Activated T-cell treated with anti-CD3 and anti-CD28 coated beads, Interleukin-2, amount 50 U/mL, for 48 hours (primary cell): ENCODE results near the gene DHRS3.

ENCODE experiments used
- DNase-seq, 2 experiments: peaks; one replicate each; pipeline ENCODE4 v3.0.0-alpha.2; 2020

The DHRS3 gene

GRCh38 chr1:12637693-12638092, 19.7 kb upstream of the DHRS3 start:
- no peak for DNase-seq

- no peak for DNase-seq
Measured at GRCh38 chr1:12636098-12636950, 18.3 kb upstream of the DHRS3 start.

GRCh38 chr1:12634696-12635202, 16.7 kb upstream of the DHRS3 start:
- no peak for DNase-seq

- no peak for DNase-seq
Measured at GRCh38 chr1:12634156-12634555, 16.1 kb upstream of the DHRS3 start.

GRCh38 chr1:12631571-12631970, 13.6 kb upstream of the DHRS3 start:
- DNase-seq: no peak

GRCh38 chr1:12630946-12631530, 13.0 kb upstream of the DHRS3 start:
- DNase-seq: no peak

- DNase-seq: no peak
Measured at GRCh38 chr1:12629985-12630760, 12.2 kb upstream of the DHRS3 start.

GRCh38 chr1:12629511-12629956, 11.5 kb upstream of the DHRS3 start:
- DNase-seq: no peak

GRCh38 chr1:12627296-12627695, 9.3 kb upstream of the DHRS3 start:
- DNase-seq: no peak

GRCh38 chr1:12626888-12627287, 8.9 kb upstream of the DHRS3 start:
- no peak for DNase-seq

- DNase-seq: no peak
Measured at GRCh38 chr1:12625276-12625675, 7.3 kb upstream of the DHRS3 start.

GRCh38 chr1:12622506-12622905, 4.5 kb upstream of the DHRS3 start:
- DNase-seq: no peak

GRCh38 chr1:12621346-12622335, 3.6 kb upstream of the DHRS3 start:
- DNase-seq: no peak

GRCh38 chr1:12620931-12621330, 2.9 kb upstream of the DHRS3 start:
- DNase-seq: no peak

GRCh38 chr1:12620488-12620865, 2.5 kb upstream of the DHRS3 start:
- DNase-seq: peak; percentile 57 to 64

GRCh38 chr1:12619792-12620487, 1.9 kb upstream of the DHRS3 start:
- peak; percentile 87 to 89 for DNase-seq

GRCh38 chr1:12618965-12619791, 1.2 kb upstream of the DHRS3 start:
- peak; percentile 81 to 84 for DNase-seq

- DNase-seq: no peak
Measured at GRCh38 chr1:12618661-12618964, 603 bp upstream of the DHRS3 start.

- DNase-seq: no peak
Measured at GRCh38 chr1:12617511-12617900, 504 bp downstream of the DHRS3 start.

- peak; percentile 60 to 65 for DNase-seq
Measured at GRCh38 chr1:12616709-12617373, 1.2 kb downstream of the DHRS3 start.
